ENCODE results near the gene BPIFB1. TPM values are rescaled to one million over a fixed set of nuclear protein-coding genes. Genes with fewer than 3 reads are reported as not detected.

BPIFB1 gene
- total RNA-seq, result not detected

DNA sequence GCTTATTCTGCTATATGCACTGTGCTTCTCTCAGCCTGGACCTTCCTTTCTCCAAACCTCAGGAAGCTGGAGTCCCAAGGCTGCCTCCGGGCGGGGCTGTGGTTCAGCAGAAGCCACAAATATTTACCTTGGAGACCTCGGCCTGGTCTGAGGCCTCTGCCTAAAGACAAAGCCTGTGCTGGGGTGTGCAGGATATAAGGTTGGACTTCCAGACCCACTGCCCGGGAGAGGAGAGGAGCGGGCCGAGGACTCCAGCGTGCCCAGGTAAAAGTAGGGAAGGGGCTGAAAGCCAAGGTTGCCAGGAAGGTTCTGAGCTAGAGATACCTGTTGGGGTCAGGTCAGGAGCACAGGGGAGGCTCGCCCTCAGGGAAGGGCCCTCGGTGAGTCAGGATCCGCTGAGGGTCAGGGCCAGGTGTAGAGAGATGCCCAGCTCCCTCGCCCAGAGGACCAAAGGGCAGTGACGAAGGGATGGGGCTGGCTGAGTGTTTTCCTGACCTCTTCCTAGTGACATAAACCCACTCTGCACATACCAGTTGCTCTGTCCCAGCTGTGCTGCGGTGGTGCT lies at the start of gene BPIFB1:
Gene BPIFB1, plus strand, starts transcription at position 224 of the 565 bp plus-strand sequence. CDS start 2,860 bp downstream, outside the sequence.

DNA sequence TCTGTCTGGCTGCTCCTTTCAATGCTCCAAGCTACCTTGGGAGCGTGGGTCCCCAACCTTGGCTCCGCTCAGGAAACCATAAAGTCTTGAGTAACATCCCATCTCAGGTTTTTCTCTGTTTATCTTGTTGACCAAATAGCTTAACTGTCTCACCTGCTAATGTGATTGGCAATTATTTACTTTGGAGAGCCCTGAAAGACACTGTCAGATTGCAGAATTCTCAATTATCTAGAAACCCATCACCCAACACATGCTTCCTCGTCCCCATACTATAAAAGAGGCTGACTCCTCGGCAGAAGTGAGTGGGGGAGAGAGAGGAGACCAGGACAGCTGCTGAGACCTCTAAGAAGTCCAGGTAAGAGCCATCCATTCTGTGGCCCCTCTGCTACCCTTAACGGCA lies 47.3 kb upstream of the BPIFB1 start, which contains the start of gene BPIFA1:
Gene BPIFA1, plus strand, starts transcription at position 301 of the 400 bp plus-strand sequence. CDS start 1,716 bp downstream, outside the sequence.

Other genes starting within 250 kb of the BPIFB1 start
- gene BPIFB3, start 229.3 kb upstream of the BPIFB1 start, total RNA-seq, result not detected
- not detected for gene BPIFB4, start 203.6 kb upstream of the BPIFB1 start, total RNA-seq
- gene BPIFA2, start 115.1 kb upstream of the BPIFB1 start, total RNA-seq, result not detected
- gene BPIFA3, start 65.9 kb upstream of the BPIFB1 start, total RNA-seq, result not detected
- gene BPIFA1, start 47.2 kb upstream of the BPIFB1 start, total RNA-seq, result not detected
- 10 to 100 TPM; 27.7 to 28.1 TPM for gene CDK5RAP1, start 118.3 kb downstream of the BPIFB1 start, total RNA-seq
- gene SNTA1, start 160.5 kb downstream of the BPIFB1 start, total RNA-seq, result 1 to 10 TPM; 6.2 to 7.0 TPM
- gene CBFA2T2, start 206.9 kb downstream of the BPIFB1 start, total RNA-seq, result 10 to 100 TPM; 17.9 to 20.5 TPM

Data from activated naive CD4-positive, alpha-beta T cell treated with anti-CD3 and anti-CD28 coated beads, Interleukin-2, amount 10 ng/mL, durations not matched to agents 5 hours and 36 hours (primary cell).